Stimulated activated effector memory CD8-positive, alpha-beta T cell treated with anti-CD3 and anti-CD28 coated beads, Interleukin-12 subunit alpha, Interleukin-12 subunit beta, amount 100 ng/mL, for 72 hours (primary cell): ENCODE results near the gene MAP3K7.

ENCODE experiments used
- ATAC-seq: fragments of 150-1000 bp; cut with Tn5 transposase; 2 replicates; pipeline ENCODE4 v1.10.0; 2021
- DNase-seq, 2 donors: peaks; one replicate each; pipeline ENCODE4 v3.0.0; 2021 to 2022; ENCODE audit warnings: low spot score in 2 of 2
- H3K27ac Mint-ChIP-seq: one replicate; pipeline ENCODE4 v1.8.0; 2022; ENCODE audit warnings: mild to moderate bottlenecking, mixed read lengths
- H3K36me3 Mint-ChIP-seq: one replicate; pipeline ENCODE4 v1.8.0; 2022; ENCODE audit warnings: mild to moderate bottlenecking, mixed read lengths
- H3K4me1 Mint-ChIP-seq: one replicate; pipeline ENCODE4 v1.8.0; 2022; ENCODE audit warnings: mixed read lengths
- H3K4me3 Mint-ChIP-seq: one replicate; pipeline ENCODE4 v1.8.0; 2022; ENCODE audit warnings: mild to moderate bottlenecking, mixed read lengths
- H3K9me3 Mint-ChIP-seq: one replicate; pipeline ENCODE4 v1.8.0; 2022; ENCODE audit warnings: mixed read lengths

MAP3K7 gene

GRCh38 chr6:90521955-90522354 lies 64.9 kb downstream of the MAP3K7 start:
- no peak for DNase-seq
- no peaks in the 10 kb centered on the region for H3K4me1 Mint-ChIP-seq
- H3K27ac Mint-ChIP-seq: no peak overlapping the region
- peaks cover 70% of the 10 kb centered on the region for H3K36me3 Mint-ChIP-seq
- no peaks in the 10 kb centered on the region for H3K9me3 Mint-ChIP-seq
- H3K4me3 Mint-ChIP-seq: no peak overlapping the region
- ATAC-seq: no peak

- Mint-ChIP-seq H3K36me3 (peaks cover 73% of the 10 kb centered on the region), H3K4me1 (no peaks in the 10 kb centered on the region), H3K4me3 (no peak overlapping the region), H3K9me3 (no peaks in the 10 kb centered on the region), H3K27ac (no peak overlapping the region)
- ATAC-seq (no peak), DNase-seq (no peak)
Measured at GRCh38 chr6:90516074-90516660, 70.7 kb downstream of the MAP3K7 start.

- Mint-ChIP-seq H3K36me3 (peaks cover 67% of the 10 kb centered on the region), H3K4me1 (no peaks in the 10 kb centered on the region), H3K4me3 (no peak overlapping the region), H3K27ac (no peak overlapping the region), H3K9me3 (no peaks in the 10 kb centered on the region)
- DNase-seq (no peak), ATAC-seq (no peak)
Measured at GRCh38 chr6:90514496-90514895, 72.4 kb downstream of the MAP3K7 start.

GRCh38 chr6:90508753-90509152 lies 78.1 kb downstream of the MAP3K7 start:
- DNase-seq (no peak), ATAC-seq (no peak)
- no peaks in the 10 kb centered on the region for H3K4me1 Mint-ChIP-seq
- H3K36me3 Mint-ChIP-seq: peaks cover 12% of the 10 kb centered on the region
- H3K4me3 Mint-ChIP-seq: no peak overlapping the region
- H3K9me3 Mint-ChIP-seq: peaks cover 8% of the 10 kb centered on the region
- H3K27ac Mint-ChIP-seq: no peak overlapping the region

GRCh38 chr6:90502866-90503407 lies 83.9 kb downstream of the MAP3K7 start:
- no peak overlapping the region for H3K27ac Mint-ChIP-seq
- ATAC-seq: peak; percentile 69
- H3K9me3 Mint-ChIP-seq: no peaks in the 10 kb centered on the region
- no peaks in the 10 kb centered on the region for H3K36me3 Mint-ChIP-seq
- peaks cover 10% of the 10 kb centered on the region for H3K4me1 Mint-ChIP-seq
- no peak overlapping the region for H3K4me3 Mint-ChIP-seq
- no peak for DNase-seq

GRCh38 chr6:90502381-90502780 lies 84.5 kb downstream of the MAP3K7 start:
- Mint-ChIP-seq H3K36me3 (no peaks in the 10 kb centered on the region), H3K4me3 (no peak overlapping the region), H3K27ac (no peak overlapping the region), H3K4me1 (peaks cover 10% of the 10 kb centered on the region), H3K9me3 (no peaks in the 10 kb centered on the region)
- no peak for ATAC-seq
- no peak for DNase-seq

- Mint-ChIP-seq H3K4me1 (peaks cover 10% of the 10 kb centered on the region), H3K9me3 (no peaks in the 10 kb centered on the region), H3K36me3 (no peaks in the 10 kb centered on the region), H3K4me3 (no peak overlapping the region), H3K27ac (no peak overlapping the region)
- no peak for DNase-seq
- no peak for ATAC-seq
Measured at GRCh38 chr6:90500458-90500857, 86.4 kb downstream of the MAP3K7 start.

GRCh38 chr6:90497411-90497810 lies 89.5 kb downstream of the MAP3K7 start:
- no peaks in the 10 kb centered on the region for H3K36me3 Mint-ChIP-seq
- no peak overlapping the region for H3K4me3 Mint-ChIP-seq
- no peak overlapping the region for H3K27ac Mint-ChIP-seq
- ATAC-seq (peak; percentile 24), DNase-seq (no peak)
- H3K4me1 Mint-ChIP-seq: no peaks in the 10 kb centered on the region
- no peaks in the 10 kb centered on the region for H3K9me3 Mint-ChIP-seq

- H3K4me1 Mint-ChIP-seq: no peaks in the 10 kb centered on the region
Measured at GRCh38 chr6:90496258-90497016, 90.4 kb downstream of the MAP3K7 start.

GRCh38 chr6:90495216-90495817 lies 91.6 kb downstream of the MAP3K7 start:
- no peaks in the 10 kb centered on the region for H3K9me3 Mint-ChIP-seq
- H3K4me1 Mint-ChIP-seq: no peaks in the 10 kb centered on the region
- no peak for DNase-seq
- H3K4me3 Mint-ChIP-seq: no peak overlapping the region
- no peak for ATAC-seq
- no peak overlapping the region for H3K27ac Mint-ChIP-seq
- H3K36me3 Mint-ChIP-seq: no peaks in the 10 kb centered on the region

More at GRCh38 chr6:90496258-90497016, 90.4 kb downstream of the MAP3K7 start:
- H3K4me3 Mint-ChIP-seq: no peak overlapping the region
- H3K36me3 Mint-ChIP-seq: no peaks in the 10 kb centered on the region
- DNase-seq (no peak), ATAC-seq (no peak)
- no peaks in the 10 kb centered on the region for H3K9me3 Mint-ChIP-seq
- no peak overlapping the region for H3K27ac Mint-ChIP-seq

- H3K4me1 Mint-ChIP-seq: no peaks in the 10 kb centered on the region
- no peaks in the 10 kb centered on the region for H3K9me3 Mint-ChIP-seq
- DNase-seq (no peak), ATAC-seq (no peak)
- H3K4me3 Mint-ChIP-seq: no peak overlapping the region
- no peaks in the 10 kb centered on the region for H3K36me3 Mint-ChIP-seq
- no peak overlapping the region for H3K27ac Mint-ChIP-seq
Measured at GRCh38 chr6:90494067-90494780, 92.6 kb downstream of the MAP3K7 start.

- Mint-ChIP-seq H3K36me3 (no peaks in the 10 kb centered on the region), H3K4me1 (no peaks in the 10 kb centered on the region), H3K27ac (no peak overlapping the region), H3K4me3 (no peak overlapping the region), H3K9me3 (no peaks in the 10 kb centered on the region)
- no peak for ATAC-seq
- no peak for DNase-seq
Measured at GRCh38 chr6:90493332-90493731, 93.5 kb downstream of the MAP3K7 start.

GRCh38 chr6:90492798-90493197 lies 94.1 kb downstream of the MAP3K7 start:
- no peak for ATAC-seq
- no peak overlapping the region for H3K4me3 Mint-ChIP-seq
- no peak overlapping the region for H3K27ac Mint-ChIP-seq
- no peak for DNase-seq
- no peaks in the 10 kb centered on the region for H3K36me3 Mint-ChIP-seq
- H3K4me1 Mint-ChIP-seq: no peaks in the 10 kb centered on the region
- no peaks in the 10 kb centered on the region for H3K9me3 Mint-ChIP-seq

GRCh38 chr6:90492369-90492768 lies 94.5 kb downstream of the MAP3K7 start:
- no peaks in the 10 kb centered on the region for H3K36me3 Mint-ChIP-seq
- H3K4me1 Mint-ChIP-seq: no peaks in the 10 kb centered on the region
- H3K9me3 Mint-ChIP-seq: no peaks in the 10 kb centered on the region
- no peak overlapping the region for H3K4me3 Mint-ChIP-seq
- no peak overlapping the region for H3K27ac Mint-ChIP-seq
- DNase-seq (no peak), ATAC-seq (no peak)

- H3K4me3 Mint-ChIP-seq: no peak overlapping the region
- H3K27ac Mint-ChIP-seq: no peak overlapping the region
- ATAC-seq: no peak
- no peaks in the 10 kb centered on the region for H3K4me1 Mint-ChIP-seq
- no peaks in the 10 kb centered on the region for H3K36me3 Mint-ChIP-seq
- DNase-seq: no peak
- no peaks in the 10 kb centered on the region for H3K9me3 Mint-ChIP-seq
Measured at GRCh38 chr6:90490030-90490716, 96.7 kb downstream of the MAP3K7 start.
